ENCODE measurements around the gene NRG4. TPM values are rescaled to one million over a fixed set of nuclear protein-coding genes. Genes with fewer than 3 reads are reported as not detected.

NRG4 gene
- total RNA-seq, 1 donor from 2014 or later, result not detected

- no peak for FAIRE-seq
- no peak for DNase-seq (ENCODE audit: low read depth)
- TF ChIP-seq CTCF (IDR thresholded peaks at IDR 0.05; ENCODE audit: insufficient read depth, low read length, severe bottlenecking), result no peak
- H3K36me3 ChIP-seq (ENCODE audit: control insufficient read depth, insufficient read depth, low read length), result no peaks in the 10 kb centered on the region
- H3K4me3 ChIP-seq (ENCODE audit: low read depth, low read length), result no peak overlapping the region
- no peaks in the 10 kb centered on the region for H3K27me3 ChIP-seq (ENCODE audit: control insufficient read depth, insufficient read depth, low read length)
These were observed 8.9 kb downstream of the NRG4 start for GRCh38 chr15:76003364-76003763.

GRCh38 chr15:75995611-75996010, 16.6 kb downstream of the NRG4 start:
- no peak for TF ChIP-seq CTCF (IDR thresholded peaks at IDR 0.05; ENCODE audit: insufficient read depth, low read length, severe bottlenecking)
- DNase-seq (ENCODE audit: low read depth), result no peak
- no peaks in the 10 kb centered on the region for H3K27me3 ChIP-seq (ENCODE audit: control insufficient read depth, insufficient read depth, low read length)
- FAIRE-seq, result no peak
- no peaks in the 10 kb centered on the region for H3K36me3 ChIP-seq (ENCODE audit: control insufficient read depth, insufficient read depth, low read length)
- no peak overlapping the region for H3K4me3 ChIP-seq (ENCODE audit: low read depth, low read length)

GRCh38 chr15:75994220-75994619, 18.0 kb downstream of the NRG4 start:
- TF ChIP-seq CTCF (IDR thresholded peaks at IDR 0.05; ENCODE audit: insufficient read depth, low read length, severe bottlenecking), result no peak
- DNase-seq (ENCODE audit: low read depth) (no peak), FAIRE-seq (no peak)

GRCh38 chr15:75992897-75993296, 19.3 kb downstream of the NRG4 start:
- no peaks in the 10 kb centered on the region for H3K27me3 ChIP-seq (ENCODE audit: control insufficient read depth, insufficient read depth, low read length)
- no peaks in the 10 kb centered on the region for H3K36me3 ChIP-seq (ENCODE audit: control insufficient read depth, insufficient read depth, low read length)
- TF ChIP-seq CTCF (IDR thresholded peaks at IDR 0.05; ENCODE audit: insufficient read depth, low read length, severe bottlenecking), result no peak
- DNase-seq (ENCODE audit: low read depth) (no peak), FAIRE-seq (no peak)
- H3K4me3 ChIP-seq (ENCODE audit: low read depth, low read length), result no peak overlapping the region

More at GRCh38 chr15:75994220-75994619, 18.0 kb downstream of the NRG4 start:
- no peak overlapping the region for H3K4me3 ChIP-seq (ENCODE audit: low read depth, low read length)
- H3K36me3 ChIP-seq (ENCODE audit: control insufficient read depth, insufficient read depth, low read length), result no peaks in the 10 kb centered on the region
- no peaks in the 10 kb centered on the region for H3K27me3 ChIP-seq (ENCODE audit: control insufficient read depth, insufficient read depth, low read length)

- Histone ChIP-seq H3K4me3 (ENCODE audit: low read depth, low read length) (no peak overlapping the region), H3K27me3 (ENCODE audit: control insufficient read depth, insufficient read depth, low read length) (no peaks in the 10 kb centered on the region), H3K36me3 (ENCODE audit: control insufficient read depth, insufficient read depth, low read length) (no peaks in the 10 kb centered on the region)
- FAIRE-seq (no peak), DNase-seq (ENCODE audit: low read depth) (no peak)
- TF ChIP-seq CTCF (IDR thresholded peaks at IDR 0.05; ENCODE audit: insufficient read depth, low read length, severe bottlenecking), result no peak
These were observed 22.3 kb downstream of the NRG4 start for GRCh38 chr15:75989875-75990274.

GRCh38 chr15:75989045-75989444, 23.2 kb downstream of the NRG4 start:
- no peak overlapping the region for H3K4me3 ChIP-seq (ENCODE audit: low read depth, low read length)
- no peak for DNase-seq (ENCODE audit: low read depth)
- FAIRE-seq, result no peak
- no peaks in the 10 kb centered on the region for H3K36me3 ChIP-seq (ENCODE audit: control insufficient read depth, insufficient read depth, low read length)
- H3K27me3 ChIP-seq (ENCODE audit: control insufficient read depth, insufficient read depth, low read length), result no peaks in the 10 kb centered on the region
- TF ChIP-seq CTCF (IDR thresholded peaks at IDR 0.05; ENCODE audit: insufficient read depth, low read length, severe bottlenecking), result no peak
